Gastrocnemius medialis (tissue), 4 donors: ENCODE results near the gene TAGAP.

ENCODE experiments used
- CTCF ChIP-seq, 5 experiments: fragments of 450-650 bp in 3 of 5; fragments of 200-600 bp in 2 of 5; sonication (generic) in 2 of 5; IDR thresholded peaks in 4 of 5; conservative IDR thresholded peaks in 1 of 5; 1 replicate in 4 of 5; 2 replicates in 1 of 5; pipeline ENCODE4 v1.5.1; 2016 to 2019; ENCODE audit warnings: antibody characterized with exemption in 5 of 5, mild to moderate bottlenecking in 3 of 5, moderate library complexity in 3 of 5
- POLR2A ChIP-seq, 2 donors: fragments of 450-650 bp; IDR thresholded peaks; one replicate each; pipeline ENCODE4 v1.6.1; 2017; ENCODE audit warnings: antibody characterized with exemption in 2 of 2, mild to moderate bottlenecking in 2 of 2, moderate library complexity in 2 of 2

- TF ChIP-seq POLR2A (IDR thresholded peaks at IDR 0.05) (no peak), CTCF (IDR thresholded peaks at IDR 0.05 in 4 of 5, conservative IDR thresholded peaks at IDR 0.05 in 1 of 5) (no peak)
Measured at GRCh38 chr6:159083146-159083545, 38.4 kb upstream of the TAGAP start.
